ELF-1 (cell line): ENCODE measurements around the gene SLC26A4.
A peak's percentile ranks its signal among the peaks of the same experiment; 100 is the strongest.
"Not testable (repeated sequence)": the region's sequence is repeated elsewhere in the genome, so short reads cannot be mapped to it uniquely, and the experiment has no call there.

Source experiments
- DNase-seq: peaks from one replicate; pipeline ENCODE4 v3.0.0-alpha.2; 2016; ENCODE audit warnings: low read depth, low spot score

Gene SLC26A4

DNA sequence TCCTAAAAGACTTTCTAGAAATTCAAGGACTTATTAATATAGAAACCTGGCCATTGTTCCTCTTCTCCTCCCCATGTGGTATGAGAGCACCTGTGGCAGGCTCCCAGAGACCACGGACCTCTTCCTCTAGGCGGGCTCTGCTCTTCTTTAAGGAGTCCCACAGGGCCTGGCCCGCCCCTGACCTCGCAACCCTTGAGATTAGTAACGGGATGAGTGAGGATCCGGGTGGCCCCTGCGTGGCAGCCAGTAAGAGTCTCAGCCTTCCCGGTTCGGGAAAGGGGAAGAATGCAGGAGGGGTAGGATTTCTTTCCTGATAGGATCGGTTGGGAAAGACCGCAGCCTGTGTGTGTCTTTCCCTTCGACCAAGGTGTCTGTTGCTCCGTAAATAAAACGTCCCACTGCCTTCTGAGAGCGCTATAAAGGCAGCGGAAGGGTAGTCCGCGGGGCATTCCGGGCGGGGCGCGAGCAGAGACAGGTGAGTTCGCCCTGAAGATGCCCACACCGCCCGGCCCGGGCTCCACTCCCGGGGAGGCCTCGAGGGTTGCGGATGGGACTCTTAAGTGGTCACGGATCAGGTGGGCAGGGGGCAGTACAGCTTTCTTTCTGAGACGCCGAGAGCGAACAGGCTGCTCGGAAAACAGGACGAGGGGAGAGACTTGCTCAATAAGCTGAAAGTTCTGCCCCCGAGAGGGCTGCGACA lies at the start of gene SLC26A4:
TSS of gene SLC26A4 (plus strand) at position 448 of the 700 bp plus-strand sequence. CDS start 814 bp downstream, outside the sequence.
- DNase-seq: peak; percentile 58

GRCh38 chr7:107613439-107613838 lies 47.2 kb upstream of the SLC26A4 start:
- no peak for DNase-seq

DNA sequence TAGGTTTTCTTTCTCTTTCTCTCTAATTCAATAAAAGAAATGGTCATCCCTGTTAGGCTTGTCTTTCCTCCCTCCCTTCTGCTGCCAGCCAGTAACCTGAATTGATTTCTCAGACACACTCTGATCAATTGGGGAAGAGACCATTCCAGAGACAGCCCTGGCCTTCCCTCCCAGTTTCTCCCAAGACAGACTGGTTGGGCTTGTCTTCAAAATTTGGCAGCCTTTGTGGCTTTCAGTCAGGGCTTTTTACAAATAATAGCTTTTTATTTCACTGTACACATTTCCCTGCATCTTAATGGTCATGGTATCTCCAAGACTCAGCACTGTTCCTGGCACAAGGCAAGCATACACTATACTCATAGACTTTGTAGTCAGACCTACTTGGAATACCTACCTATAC lies 46.7 kb upstream of the SLC26A4 start:
- DNase-seq: no peak

DNA sequence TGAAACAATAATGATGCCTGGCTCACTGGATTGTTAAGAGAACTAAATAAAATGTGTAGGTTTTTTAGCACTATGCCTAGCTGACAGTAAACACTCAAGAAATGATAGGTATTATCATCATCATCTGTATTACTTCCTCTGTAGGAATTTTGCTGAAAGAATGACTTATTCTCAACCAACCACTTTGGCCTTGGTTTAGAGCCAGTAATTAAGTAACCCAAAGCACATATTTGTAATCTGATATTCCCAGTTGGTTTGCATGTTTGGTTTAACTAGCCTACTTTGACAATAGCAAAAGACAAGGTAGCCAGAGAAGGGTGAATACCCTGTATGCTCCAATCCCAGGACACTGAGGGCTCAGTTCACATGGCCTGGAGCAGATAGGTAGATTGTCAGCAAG lies 46.2 kb upstream of the SLC26A4 start:
- no peak for DNase-seq

DNA sequence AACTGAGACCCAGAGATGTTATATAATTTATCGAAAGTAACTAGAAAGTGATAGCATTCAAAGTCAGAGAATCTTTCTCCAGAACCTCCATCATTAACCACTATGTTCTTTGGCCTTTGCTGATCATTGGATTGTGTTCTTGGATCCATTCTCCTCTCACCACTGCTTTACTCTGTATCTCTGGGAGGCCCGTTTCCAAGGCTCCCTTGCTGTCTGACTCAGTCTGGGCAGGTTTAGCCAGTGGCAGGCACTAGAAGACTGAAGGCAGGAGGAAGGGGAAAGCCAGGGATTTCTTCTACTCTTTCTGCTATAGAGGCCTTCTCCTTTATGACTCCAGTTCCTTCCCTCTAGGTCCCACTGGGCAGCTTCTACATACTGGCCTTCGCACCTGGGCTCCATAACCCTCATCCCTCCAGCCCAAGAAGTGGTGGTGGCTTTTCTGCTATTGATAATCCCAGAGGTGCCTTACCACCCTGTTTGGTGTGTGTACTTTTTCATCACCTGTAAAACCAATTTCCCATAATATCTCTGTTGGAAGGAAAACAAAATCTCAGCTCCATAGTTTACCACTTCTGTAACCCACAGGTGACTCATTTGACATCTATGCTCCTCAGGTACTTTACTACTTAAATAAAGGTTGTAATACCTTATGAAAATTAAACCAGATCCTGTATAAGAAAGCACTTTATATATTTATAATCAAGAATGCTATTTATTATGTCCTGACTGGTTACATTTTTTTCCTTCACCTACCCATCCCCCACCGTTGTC lies 44.5 kb upstream of the SLC26A4 start:
- DNase-seq: no peak

- DNase-seq: no peak
These were observed 38.2 kb upstream of the SLC26A4 start for GRCh38 chr7:107622429-107622828.

DNA sequence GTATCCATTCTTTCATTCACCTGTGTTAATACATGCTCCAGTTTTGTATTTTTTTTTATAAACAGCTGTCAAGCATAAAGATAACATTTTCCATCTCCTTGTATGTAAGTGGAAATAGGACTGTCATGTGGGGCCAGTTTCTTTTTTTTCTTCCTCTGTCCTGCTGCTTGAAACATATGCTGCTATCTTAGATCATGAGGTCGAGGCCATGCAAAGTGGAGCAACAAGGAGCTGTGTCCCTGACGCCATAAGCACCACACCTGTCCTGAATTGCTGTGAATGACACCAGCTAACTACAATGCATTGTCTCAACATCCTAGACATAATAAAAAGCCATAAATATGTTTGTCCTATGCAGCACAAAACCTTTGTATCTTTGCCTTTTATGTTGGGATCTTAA lies 37.7 kb upstream of the SLC26A4 start:
- DNase-seq: no peak

DNA sequence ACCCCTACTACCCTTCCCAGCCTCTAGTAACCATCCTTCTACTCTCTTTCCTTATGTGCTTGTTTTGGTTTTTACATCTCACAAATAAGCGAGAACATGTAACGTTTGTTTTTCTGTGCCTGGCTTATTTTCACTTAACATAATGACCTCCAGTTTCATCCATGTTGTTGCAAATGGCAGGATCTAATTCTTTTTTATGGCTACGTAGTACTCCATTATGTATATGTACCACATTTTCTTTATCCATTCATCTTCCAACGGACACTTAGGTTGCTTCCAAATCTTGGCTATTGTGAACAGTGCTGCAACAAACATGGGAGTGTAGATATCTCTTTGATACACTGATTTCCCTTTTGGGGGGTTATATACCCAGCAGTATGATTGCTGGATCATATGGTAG lies 33.6 kb upstream of the SLC26A4 start:
- DNase-seq: no peak

DNA sequence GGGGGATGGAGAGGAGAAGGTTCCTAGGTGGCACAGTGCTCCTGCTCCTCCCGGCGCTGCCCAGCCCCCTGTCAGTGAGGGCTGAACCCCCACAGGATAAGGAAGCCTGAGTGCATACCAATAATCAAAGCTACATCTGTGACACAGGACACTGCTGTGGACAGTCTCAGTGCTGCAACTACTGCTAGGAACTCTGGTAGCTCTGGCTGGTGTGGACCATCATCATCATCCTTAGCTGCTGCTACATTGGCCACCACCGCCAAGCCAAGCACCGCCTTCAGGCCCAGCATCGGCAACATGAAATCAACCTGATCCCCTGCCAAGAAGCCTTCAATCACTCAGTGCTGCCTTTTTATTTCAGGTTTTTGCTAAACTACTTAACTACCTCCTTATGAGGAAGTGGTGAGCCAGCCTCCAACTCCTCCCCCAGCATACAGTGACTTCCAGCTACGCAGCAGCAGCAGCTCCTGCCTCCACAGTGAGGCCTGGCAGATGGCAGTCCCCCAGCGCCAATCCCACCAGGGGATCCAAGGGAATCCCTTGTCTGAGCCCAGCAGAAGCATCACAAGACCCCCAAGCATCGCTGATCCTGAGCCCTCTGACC lies 32.1 kb upstream of the SLC26A4 start:
- DNase-seq: no peak

GRCh38 chr7:107630342-107630741 lies 30.3 kb upstream of the SLC26A4 start:
- DNase-seq: no peak

GRCh38 chr7:107631588-107632491 lies 28.8 kb upstream of the SLC26A4 start:
- DNase-seq: no peak

DNA sequence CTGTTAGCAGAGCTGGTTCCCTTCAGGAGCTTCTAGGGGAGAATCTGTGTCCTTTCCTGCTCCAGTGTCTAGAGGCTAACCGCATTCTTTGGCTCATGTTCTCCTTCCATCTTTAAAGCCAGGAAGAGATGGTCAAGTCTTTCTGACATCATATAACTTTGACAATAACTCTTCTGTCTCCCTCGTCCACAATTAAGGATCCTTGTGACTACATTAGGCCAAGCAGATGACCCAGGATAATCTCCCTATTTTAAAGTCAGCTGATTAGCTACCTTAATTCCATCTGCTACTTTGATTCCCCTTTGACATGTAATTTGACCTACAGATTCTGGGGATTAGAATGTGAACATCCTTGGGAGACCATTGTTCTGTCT lies 28.1 kb upstream of the SLC26A4 start:
- no peak for DNase-seq

DNA sequence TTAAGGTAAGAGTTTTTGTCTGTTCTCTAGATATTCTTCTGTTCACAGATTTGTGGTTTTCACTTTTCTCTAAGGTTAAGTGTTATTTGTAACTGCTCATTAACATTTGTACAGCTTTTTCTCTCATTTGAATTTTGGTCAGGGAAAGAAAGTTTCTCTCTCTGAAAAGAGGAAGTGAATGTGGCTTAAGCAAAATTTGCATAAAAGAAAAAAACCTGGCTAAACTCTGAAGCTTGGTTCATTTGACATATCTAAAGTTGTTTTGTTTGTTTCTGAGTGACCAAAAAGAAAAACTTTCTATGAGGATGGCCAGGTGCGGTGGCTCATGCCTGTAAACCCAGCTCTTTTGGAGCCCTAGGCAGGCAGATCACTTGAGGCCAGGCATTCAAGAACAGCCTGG lies 22.0 kb upstream of the SLC26A4 start:
- DNase-seq: no peak

DNA sequence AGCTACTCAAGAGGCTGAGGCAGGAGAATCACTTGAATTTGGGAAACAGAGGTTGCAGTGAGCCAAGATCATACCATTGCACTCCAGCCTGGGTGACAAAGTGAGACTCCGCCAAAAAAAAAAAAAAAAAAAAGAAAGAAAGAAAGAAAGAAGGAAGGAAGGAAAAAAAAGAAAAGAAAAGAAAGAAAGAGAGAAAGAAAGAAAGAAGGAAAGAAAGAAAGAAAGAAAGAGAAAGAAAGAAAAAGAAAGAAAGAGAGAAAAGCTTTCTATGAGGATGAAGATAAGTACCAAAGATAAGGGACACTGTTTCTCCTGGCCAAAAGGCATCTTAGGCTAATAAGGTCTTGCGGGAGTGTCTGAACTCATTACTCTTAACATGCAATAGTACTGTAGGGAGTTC lies 21.6 kb upstream of the SLC26A4 start:
- DNase-seq: not testable (repeated sequence)

DNA sequence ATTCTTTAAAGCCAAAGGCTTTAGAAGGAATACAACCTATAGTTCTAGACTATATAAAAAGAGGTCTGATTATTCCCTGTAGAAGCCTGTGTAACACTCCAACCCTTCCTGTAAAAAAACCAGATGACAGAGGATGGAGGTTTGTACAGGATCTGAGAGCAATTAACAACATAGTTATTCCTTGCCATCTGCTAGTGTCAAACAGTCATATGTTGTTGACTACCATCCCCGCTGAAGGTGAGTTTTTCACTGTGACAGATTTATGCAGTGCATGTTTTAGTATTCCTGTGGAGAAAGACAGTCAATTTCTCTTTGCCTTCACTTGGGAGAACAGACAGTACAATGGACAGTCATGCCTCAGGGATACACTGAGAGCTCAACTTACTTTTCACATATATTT lies 19.0 kb upstream of the SLC26A4 start:
- DNase-seq: no peak

GRCh38 chr7:107642501-107642900 lies 18.1 kb upstream of the SLC26A4 start:
- DNase-seq: no peak

DNA sequence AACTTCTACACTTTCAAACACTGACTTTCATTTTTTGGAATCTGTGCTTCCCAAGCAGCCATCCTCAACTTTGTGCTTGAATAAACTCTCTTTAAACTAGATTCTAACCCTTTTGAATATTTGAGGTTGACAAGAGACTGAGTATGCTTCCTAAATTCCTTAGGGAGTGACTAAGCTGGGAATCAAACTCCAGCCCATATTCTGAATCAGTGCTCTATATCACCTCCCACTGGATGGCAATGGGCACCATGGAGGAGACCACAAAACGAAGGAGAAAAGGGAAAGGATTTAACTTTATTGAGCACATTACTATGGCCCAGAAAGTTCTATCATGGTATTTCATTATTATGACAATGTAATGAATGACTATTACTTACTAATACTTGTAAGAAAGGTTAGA lies 17.2 kb upstream of the SLC26A4 start:
- no peak for DNase-seq

- no peak for DNase-seq
These were observed 16.7 kb upstream of the SLC26A4 start for GRCh38 chr7:107643938-107644308.

- DNase-seq: no peak
These were observed 16.2 kb upstream of the SLC26A4 start for GRCh38 chr7:107644309-107644974.

DNA sequence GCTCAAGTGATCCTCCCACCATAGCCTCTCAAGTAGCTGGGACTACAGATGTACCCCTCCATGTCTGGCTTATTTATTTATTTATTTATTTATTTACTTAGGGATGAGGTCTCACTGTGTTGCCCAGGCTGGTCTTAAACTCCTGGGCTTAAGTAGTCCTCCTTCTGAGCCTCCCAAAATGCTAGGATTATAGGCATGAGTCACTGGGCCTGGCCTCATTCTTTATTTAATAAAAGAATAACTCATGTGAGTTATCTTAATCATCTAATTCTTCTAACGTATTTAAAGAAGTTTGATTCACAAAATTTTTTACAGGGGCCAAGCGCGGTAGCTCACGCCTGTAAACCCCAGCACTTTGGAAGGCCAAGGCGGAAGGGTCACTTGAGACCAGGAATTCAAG lies 8.0 kb upstream of the SLC26A4 start:
- DNase-seq: no peak

- no peak for DNase-seq
These were observed 2.2 kb upstream of the SLC26A4 start for GRCh38 chr7:107658467-107658866.
